GM19238 (cell line): ENCODE data around the gene MGAT4C.

ENCODE experiments used
- DNase-seq: peaks from one replicate; pipeline ENCODE4 v3.0.0; 2011; ENCODE audit warnings: low spot score; ENCODE audit not compliant: insufficient read length

MGAT4C gene

DNA sequence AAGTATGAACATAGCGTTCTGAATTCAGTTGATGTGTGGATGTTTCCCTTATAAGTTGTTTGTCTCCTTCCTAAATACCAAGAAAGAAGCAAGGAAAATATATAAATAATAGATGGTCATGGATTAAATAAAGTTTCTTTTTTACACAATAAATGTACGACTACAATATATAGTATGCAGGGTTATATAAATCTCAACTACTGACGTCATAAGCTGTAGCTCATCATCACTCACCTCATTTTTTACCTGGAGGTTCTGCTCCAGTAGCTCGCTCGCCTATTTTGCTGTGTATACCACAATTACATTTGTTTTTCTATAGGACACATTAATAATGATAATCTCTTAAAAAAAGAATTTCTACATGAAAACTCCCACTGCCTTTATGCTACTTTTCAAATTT is 272.6 kb downstream of the MGAT4C start:
- no peak for DNase-seq

DNA sequence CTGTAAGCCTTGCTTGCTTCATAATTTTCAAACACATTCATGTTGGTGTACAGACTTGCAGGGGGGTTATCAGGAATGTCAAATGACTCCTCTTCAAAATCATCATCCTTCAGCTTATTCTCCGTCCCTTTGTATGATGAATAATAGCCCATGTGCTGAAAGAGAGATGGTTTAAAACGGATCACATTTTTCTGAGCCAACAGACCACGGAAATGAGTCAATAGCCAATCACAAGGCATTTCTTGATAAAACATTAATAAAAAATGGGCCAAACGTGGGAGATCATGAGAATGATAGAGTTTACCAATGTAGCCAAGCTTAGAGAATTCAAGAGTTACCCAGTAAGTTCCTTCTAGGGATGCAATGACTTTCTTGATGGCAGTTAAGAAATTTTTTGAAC is 276.6 kb downstream of the MGAT4C start:
- DNase-seq = no peak

DNA sequence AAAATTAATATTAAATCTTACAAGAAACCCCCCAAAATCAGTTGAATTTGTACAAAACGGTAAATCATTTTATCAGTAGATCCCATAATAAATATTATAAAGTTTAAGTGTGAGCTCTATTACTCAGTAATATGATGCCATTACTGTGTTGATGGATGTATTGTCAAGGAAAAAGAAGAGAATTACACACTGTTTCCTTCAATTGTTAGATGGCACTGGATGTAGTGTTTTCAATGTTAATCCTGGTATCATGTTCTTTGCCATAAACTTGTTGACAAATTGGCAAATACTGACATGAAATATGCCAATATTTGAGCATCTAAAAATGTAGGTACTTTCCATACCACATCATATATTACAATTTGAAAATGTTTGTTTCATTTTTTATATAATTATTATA is 280.5 kb downstream of the MGAT4C start:
- no peak for DNase-seq

DNA sequence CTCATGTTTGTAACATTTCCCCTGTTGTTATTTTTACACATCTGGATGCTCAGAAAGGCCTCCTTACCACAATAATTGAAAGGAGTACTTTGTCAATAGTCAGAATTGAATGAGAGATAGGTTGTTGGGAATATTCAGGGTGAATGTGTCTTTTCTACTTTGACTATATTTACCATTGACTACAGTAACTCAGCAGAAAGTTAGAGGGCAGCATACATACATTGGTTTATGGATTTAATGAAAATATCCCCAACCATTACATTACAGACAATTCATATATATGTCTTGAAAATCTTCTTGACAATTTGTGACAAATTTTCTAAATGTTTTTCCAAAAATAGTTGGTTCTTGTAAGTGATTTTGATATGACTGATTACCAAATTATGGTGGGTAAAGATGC is 284.4 kb downstream of the MGAT4C start:
- no peak for DNase-seq

DNA sequence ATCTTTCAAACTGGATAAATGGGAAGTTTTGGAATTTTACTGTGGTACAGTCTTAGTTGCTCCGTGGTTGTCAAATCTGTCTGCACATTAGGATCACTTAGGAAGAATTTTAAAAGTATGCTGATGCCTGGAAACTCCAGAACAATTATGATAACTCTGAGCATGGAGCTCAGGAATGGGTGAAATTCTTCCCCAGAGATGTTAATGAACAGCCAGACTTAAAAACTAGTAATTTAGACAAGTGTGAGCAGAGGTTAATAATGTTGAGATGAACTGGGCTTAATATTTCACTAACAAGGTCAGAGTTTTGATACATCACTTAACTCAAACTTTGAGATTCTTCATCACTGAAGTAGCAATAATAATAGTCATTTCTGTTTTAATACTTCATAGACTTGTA is 287.6 kb downstream of the MGAT4C start:
- DNase-seq = no peak

DNA sequence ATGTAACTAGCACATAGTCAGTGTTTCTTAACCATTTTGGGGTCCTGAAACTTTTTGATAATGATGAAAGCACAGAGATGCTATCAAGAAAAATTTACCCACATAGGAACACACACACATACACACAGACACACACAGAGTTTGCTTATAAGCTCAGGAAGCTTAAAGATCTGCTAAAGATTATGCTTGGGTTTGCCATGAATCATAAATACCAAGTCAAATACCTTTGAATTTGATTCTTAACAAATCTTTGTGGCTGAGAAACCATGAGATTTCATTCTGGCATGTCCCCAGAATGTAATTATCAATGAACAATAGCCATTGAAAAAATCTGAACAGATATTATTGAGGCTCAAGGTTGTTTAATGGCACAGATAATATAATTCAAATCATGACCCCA is 292.9 kb downstream of the MGAT4C start:
- no peak for DNase-seq

DNA sequence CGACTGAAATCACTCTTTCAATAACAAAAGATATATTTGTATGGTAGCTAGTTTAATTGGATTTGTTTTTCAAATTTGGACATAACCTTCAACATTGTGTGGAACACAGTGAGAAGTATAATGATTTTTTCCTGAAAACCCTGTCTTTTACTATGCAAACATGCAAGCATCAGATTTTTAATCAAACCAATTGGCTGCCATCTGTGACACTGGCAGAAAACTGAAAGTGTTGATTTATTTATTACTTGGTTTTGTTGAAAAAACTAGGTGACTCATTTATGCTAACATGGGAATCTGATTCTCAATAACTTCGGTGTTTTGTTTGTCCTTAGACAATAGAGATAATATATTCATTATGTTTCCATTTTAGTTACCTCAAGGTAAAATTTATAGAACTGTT is 300.1 kb downstream of the MGAT4C start:
- DNase-seq = no peak

DNA sequence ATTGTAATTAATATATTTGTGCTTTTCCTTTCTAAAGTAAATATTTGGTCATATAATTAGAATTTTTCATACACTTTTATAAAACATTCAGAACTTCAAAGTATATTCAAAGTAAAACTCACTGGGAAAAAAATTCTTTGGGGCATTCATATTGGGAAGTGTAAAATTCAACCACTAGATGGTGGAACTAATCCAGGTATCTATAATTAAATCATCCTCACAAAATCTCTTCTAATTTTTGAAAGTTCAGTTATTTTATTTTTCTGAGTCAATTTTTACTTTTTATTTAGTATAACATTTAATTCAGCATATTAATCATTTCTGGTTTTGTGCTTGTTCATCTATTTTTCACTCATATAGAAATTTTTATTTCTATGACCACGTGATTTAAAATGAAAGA is 301.1 kb downstream of the MGAT4C start:
- no peak for DNase-seq

DNA sequence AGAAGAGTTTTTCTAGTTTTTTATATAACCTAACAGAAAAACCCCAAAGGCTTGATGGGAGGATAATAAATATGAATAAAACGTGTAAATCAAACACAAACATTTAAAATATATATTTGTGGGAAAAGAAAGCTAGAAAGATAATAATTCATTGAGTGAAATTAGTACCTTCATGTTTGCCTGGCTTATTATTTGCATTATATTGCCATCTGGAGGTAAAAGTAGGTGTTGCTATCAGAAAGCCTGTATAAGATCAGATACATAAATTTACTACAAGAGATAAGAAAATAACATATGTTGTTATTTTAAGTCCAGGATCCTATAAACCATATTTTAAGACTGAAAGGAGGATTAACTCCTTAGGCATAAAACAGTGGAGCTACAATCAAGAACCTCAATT is 304.4 kb downstream of the MGAT4C start:
- DNase-seq = no peak

DNA sequence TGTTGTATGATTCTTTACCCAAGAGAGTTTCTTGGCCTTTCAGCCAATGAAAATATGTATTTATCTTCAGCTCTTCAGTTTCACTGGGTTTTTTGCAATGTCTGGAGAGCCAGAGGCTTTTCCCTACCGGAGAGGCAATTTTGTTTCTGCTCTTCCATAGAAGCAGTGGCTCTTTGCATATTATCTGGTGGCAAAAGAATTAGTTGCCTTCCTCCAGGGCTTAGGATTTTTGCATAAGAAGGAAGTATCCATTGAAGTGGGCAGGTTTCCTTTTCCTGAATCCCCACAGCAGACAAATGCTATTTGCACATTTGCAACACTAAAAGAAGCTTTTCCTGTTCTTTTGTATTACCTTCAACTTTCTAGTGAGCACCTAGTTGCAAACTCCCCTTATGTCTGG is 306.9 kb downstream of the MGAT4C start:
- DNase-seq = no peak

DNA sequence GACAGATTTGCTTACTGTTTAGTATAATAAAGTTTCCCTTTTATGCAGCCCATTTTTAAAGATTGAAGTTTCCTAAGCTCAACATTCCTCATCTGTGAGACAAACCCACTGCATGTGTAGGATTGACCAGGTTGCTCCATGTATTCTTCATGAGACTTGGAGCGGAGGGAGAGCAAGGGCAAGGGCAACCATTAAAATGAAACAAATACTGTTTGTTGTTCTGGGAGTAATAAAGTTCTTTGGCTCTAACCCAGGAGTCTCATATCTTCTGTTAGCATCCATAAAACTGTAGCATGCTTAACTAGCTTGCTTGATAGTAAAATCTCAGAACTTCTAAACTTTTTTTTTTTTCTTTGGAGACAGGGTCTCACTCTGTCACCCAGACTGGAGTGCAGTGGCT is 307.9 kb downstream of the MGAT4C start:
- no peak for DNase-seq

DNA sequence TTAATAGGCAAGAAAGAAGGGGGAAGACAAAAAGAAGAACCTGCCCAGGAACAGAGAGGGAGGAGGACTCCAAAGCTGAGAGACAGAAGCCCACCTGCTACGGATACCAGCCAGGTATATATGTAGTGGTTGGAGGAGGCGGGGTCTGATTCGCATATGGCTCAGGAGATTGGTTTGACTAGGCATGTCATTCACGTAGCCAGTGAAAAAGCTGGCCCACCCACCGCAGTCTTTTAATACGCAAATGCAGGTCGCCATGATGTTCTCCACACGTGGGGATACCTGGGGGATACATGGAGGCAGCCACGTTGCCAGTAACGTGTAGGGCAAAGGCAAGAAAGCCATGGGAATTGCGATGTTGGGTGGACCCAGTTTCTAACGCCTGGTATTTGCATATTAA is 308.9 kb downstream of the MGAT4C start:
- DNase-seq = no peak

DNA sequence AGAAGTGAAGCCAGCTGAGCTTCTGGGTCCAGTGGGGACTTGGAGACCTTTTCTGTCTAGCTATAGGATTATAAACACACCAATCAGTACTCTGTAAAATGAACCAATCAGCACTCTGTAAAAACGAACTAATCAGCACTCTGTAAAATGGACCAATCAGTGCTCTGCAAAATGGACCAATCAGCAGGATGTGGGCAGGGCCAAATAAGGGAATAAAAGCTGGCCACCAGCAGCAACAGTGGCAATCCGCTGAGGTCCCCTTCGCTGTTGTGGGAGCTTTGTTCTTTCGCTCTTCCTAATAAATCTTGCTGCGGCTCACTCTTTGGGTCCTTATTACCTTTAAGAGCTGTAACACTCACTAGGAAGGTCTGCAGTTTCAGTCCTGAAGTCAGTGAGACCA is 309.8 kb downstream of the MGAT4C start:
- no peak for DNase-seq

DNA sequence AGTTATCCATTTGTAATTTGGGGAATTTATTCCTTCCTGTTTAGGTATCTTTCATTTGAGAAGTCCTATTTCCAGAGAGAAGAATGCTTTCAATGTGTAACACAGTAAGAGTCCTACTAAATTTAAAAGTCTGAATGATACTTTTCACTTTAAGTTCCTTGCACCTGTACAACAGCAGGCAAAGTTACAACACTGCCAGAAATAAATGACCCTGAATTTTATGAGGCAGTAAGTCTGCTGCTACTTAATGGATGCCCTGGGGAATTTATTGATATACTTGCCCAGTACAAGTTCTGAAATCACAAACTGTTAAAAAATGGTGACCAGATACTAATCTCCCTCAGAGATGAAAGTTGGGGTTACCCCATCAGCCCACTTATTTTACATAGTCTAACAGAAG is 329.0 kb downstream of the MGAT4C start:
- no peak for DNase-seq

DNA sequence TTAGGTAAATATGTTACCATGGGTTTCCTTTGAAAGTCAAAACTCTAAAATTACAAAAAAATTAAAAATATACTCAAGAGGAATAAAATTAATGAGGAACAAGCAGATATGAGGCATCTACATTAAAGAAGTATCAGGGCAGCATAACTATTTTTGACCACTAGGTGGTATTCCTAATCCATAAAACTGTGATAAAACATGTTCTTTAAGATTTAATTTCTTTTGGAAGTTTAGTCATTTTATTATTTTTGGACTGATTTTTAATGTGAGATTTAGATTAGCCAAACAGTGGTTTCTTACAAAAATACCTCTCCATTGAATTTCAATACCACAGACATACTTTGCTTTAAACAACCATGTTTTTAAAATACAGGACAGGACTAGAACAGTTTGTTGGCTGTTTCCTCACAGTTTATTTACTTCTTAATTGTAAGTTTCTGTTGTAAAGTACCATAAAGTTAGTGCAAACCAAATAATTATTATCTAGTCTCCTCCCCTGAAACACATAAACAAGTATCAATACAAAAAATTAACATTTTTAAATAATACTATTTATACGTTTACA is 332.3 kb downstream of the MGAT4C start:
- DNase-seq = no peak

DNA sequence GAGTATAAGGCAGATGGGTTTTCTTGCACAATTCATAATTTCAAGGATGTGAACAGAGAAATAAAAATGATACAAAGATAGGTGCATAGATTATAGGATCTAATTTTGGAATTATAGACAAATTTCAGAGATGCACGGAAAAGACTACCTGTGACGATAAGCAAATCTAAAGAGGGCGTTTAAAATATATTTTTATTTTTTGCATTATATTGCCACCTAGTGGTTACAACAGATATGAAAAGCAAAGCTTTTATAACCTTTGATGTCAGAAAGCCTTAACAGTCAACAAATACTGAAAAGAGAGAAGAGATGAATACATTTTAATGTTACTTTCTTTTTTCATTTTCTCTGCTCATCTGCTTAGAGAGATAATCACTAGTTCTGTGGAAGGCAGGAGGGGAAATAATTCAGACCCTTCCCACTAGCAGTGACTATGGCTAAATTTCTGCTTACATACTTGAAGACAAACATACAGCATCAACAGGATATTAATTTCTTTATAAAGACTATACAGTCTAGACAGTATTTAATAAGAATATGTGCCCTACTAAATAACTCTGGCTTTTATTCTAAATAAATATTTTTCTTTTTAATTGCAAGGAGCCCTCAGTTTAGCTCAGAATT is 335.8 kb downstream of the MGAT4C start:
- DNase-seq = no peak
